ENCODE results near the gene MFN2.

- TF ChIP-seq CTCF (IDR thresholded peaks at IDR 0.05) = no peak
- no peak for TF ChIP-seq EZH2 (IDR thresholded peaks at IDR 0.05)
- TF ChIP-seq EZH2phosphoT487 (IDR thresholded peaks at IDR 0.05) = no peak
Observed at GRCh38 chr1:12059722-12060464, 79.6 kb downstream of the MFN2 start.
